Measurements from ENCODE around the gene NRG3.

GRCh38 chr10:81894616-81895015 is 19.6 kb downstream of the NRG3 start:
- TF ChIP-seq CTCF (conservative IDR thresholded peaks at IDR 0.05 in 1 of 2, IDR thresholded peaks at IDR 0.05 in 1 of 2; ENCODE audit: low read depth in 1 of 2, low read length in 2 of 2) (no peak), EZH2 (IDR thresholded peaks at IDR 0.05; ENCODE audit: low read length, missing control alignments) (no peak)

All from fibroblast of lung (primary cell).